ENCODE data around the gene GPR34.
"Not testable (repeated sequence)": the region's sequence is repeated elsewhere in the genome, so short reads cannot be mapped to it uniquely, and the experiment has no call there.

The GPR34 gene, protein sequence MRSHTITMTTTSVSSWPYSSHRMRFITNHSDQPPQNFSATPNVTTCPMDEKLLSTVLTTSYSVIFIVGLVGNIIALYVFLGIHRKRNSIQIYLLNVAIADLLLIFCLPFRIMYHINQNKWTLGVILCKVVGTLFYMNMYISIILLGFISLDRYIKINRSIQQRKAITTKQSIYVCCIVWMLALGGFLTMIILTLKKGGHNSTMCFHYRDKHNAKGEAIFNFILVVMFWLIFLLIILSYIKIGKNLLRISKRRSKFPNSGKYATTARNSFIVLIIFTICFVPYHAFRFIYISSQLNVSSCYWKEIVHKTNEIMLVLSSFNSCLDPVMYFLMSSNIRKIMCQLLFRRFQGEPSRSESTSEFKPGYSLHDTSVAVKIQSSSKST

DNA sequence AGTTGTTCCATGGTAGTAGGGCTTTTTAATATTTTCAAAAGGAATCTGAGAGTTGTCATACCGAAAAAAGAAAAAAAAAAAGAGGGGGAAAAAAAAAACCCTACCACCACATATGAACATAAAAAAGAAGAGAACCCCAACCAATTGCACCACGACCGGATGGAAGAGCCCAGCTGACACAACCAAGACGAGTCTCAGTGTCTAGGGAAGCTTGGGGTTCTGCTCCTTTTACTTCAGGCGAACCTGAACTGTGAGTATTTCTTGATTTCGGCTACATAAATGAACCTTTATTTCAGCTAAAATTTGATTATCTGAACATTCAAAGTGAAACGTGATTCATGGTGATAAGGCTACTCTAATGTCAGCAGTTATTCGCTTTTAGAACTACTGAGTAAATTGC lies at the start of gene GPR34:
Gene GPR34 (plus strand): TSS at position 139 of the 400 bp plus-strand sequence. CDS start 6,661 bp downstream, outside the sequence.
- TF ChIP-seq, protein P1, sequence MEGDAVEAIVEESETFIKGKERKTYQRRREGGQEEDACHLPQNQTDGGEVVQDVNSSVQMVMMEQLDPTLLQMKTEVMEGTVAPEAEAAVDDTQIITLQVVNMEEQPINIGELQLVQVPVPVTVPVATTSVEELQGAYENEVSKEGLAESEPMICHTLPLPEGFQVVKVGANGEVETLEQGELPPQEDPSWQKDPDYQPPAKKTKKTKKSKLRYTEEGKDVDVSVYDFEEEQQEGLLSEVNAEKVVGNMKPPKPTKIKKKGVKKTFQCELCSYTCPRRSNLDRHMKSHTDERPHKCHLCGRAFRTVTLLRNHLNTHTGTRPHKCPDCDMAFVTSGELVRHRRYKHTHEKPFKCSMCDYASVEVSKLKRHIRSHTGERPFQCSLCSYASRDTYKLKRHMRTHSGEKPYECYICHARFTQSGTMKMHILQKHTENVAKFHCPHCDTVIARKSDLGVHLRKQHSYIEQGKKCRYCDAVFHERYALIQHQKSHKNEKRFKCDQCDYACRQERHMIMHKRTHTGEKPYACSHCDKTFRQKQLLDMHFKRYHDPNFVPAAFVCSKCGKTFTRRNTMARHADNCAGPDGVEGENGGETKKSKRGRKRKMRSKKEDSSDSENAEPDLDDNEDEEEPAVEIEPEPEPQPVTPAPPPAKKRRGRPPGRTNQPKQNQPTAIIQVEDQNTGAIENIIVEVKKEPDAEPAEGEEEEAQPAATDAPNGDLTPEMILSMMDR (IDR thresholded peaks at IDR 0.05; ENCODE audit: insufficient read depth, missing control alignments) = no peak
- no peak for FAIRE-seq
- no peak for DNase-seq (ENCODE audit: insufficient read length, low spot score)

DNA sequence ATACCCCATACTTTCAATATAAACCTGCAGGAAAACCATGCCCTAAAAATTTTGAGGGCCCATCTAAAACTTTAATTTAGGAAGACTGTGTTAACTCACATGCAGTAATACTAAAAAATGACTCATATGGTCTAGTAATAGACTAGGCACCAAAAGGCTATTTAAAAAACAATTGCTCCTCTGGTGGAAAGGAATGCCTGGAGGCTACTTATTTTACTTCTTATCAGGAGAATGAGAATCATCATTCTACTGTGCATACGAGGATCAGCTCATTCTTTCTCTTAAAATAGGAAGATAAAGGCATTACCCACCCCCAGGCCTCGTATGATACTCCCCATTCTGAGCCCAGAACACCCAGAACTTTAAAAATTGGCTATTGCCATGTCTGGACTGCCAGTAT lies 42.6 kb upstream of the GPR34 start:
- not testable (repeated sequence) for DNase-seq (ENCODE audit: insufficient read length, low spot score); FAIRE-seq

DNA sequence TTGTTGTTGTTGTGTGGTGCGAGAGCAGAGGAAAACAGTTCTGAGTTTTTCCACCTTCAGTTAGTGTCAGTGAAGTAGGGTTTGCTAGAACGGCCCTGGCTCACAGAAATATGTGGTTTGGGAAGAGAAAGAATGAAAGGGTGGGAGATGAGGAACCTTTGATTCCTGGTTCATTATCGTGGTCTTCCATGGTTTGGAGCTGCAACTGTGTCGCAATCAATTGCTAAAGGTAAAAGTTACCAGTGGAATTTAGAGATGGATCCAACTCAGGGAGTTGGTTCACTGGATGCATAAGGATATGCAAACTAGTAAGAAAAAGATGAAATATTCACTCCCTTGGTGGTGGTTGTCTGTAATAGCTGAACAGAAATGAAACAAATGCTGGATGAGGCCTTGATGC lies 35.6 kb upstream of the GPR34 start:
- DNase-seq (ENCODE audit: insufficient read length, low spot score) = no peak
- TF ChIP-seq, protein P1 (IDR thresholded peaks at IDR 0.05; ENCODE audit: insufficient read depth, missing control alignments) = no peak
- no peak for FAIRE-seq

DNA sequence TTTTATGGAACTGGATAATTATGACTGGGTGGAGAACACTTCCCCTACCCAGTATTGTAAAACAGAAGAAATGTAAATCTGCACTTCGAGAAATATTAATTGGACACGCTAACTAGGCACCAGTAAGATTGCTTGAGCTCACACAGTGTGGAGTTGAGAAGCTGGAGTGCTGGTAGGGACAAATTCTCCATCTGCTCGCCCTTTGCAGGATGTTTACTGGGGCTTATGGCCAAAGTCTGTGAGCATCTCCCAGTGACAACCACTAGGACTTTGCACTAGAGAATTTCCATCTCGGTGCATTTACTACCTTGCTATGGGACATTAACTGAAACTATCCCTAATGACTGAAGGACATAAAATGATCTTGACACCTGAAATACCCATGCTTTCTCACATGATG lies 33.7 kb upstream of the GPR34 start:
- TF ChIP-seq, protein P1 (IDR thresholded peaks at IDR 0.05; ENCODE audit: insufficient read depth, missing control alignments) = no peak
- FAIRE-seq (no peak), DNase-seq (ENCODE audit: insufficient read length, low spot score) (no peak)

DNA sequence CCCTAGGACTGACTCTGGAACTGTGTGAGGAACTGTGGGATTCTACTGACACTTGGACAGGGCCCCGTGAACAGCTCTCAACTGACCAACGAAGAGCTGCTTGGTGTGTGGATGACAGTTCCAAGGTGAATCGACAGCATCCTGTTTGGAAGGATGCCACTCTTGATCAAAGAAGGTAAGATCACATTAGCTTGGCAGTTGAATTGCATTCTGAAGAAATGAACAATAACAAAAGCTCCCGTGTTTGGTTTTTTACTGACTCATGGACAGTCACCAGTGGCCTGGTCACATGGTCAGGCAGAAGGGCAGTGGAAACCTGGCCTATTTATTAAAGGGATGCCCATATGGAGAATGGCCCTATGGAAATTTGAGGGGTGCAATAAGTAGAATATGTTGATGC lies 33.1 kb upstream of the GPR34 start:
- no peak for FAIRE-seq
- TF ChIP-seq, protein P1 (IDR thresholded peaks at IDR 0.05; ENCODE audit: insufficient read depth, missing control alignments) = no peak
- DNase-seq (ENCODE audit: insufficient read length, low spot score) = no peak

DNA sequence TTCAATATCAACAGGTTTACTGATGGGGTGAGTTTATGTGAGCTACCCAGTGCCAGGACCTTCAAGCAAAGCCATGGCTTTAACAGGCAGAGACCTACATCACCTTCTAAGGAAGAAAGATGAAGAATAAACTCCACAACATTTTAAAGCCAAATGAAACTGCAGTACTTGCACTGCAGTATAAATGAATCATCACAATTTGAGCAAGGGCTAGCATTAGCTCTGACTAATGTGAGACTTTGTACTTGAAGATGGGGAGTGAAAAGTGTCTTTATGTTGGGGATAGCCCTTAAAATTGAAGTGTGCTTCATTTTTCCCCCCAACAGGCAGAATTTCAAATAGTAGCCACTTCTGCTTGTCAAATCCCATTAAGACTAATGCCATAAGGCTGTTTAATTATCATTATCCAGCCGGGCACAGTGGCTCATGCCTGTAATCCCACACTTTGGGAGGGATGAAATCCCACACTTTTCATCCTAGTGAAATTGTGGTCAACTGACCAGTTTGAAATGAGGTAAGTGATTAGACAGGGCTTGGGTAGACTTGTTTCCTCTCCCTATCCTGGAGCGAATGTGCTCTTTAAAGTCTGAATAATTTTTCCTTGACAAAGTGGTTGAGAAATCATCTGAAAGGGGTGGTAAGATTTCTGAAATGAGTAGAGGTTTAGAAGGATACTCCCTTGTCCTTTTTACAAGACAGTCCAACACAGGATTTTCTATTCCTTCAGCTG lies 27.2 kb upstream of the GPR34 start:
- DNase-seq (ENCODE audit: insufficient read length, low spot score) (no peak), FAIRE-seq (peak; percentile 81)
- TF ChIP-seq, protein P1 (IDR thresholded peaks at IDR 0.05; ENCODE audit: insufficient read depth, missing control alignments) = no peak

DNA sequence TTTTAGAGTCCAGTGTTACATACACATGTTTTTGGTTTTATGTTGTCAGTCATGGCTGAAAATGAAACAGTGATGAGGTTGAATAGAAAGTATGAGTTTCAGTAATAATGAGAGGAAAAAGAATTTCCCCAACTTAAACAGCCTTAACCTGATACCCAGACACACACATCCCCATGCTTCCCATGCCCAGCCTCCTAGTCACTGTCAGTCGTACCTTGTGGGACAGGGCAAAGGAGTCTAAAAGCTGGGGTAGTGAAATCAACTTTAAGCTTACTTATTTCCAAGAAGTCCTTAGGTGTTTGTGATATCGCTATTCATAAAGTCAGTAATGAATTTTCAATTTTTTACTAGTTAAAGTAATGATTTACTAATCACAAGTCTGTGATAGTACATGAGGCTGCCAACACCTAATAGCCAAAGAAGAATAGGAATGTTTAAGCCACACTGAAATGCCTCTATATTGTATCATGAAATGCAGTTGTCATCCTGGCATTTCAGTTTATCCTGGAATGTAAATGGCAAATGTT lies 24.3 kb upstream of the GPR34 start:
- FAIRE-seq (no peak), DNase-seq (ENCODE audit: insufficient read length, low spot score) (no peak)
- TF ChIP-seq, protein P1 (IDR thresholded peaks at IDR 0.05; ENCODE audit: insufficient read depth, missing control alignments) = no peak
